HK-2 (cell line): ENCODE results near the gene TOM1L1.
A peak's percentile ranks its signal among the peaks of the same experiment; 100 is the strongest.

Source experiments
- DNase-seq: peaks from one replicate; pipeline ENCODE4 v3.0.0-alpha.2; 2018; ENCODE audit not compliant: unreplicated experiment

The TOM1L1 gene

GRCh38 chr17:54899201-54899600 lies 1.5 kb upstream of the TOM1L1 start:
- no peak for DNase-seq

DNA sequence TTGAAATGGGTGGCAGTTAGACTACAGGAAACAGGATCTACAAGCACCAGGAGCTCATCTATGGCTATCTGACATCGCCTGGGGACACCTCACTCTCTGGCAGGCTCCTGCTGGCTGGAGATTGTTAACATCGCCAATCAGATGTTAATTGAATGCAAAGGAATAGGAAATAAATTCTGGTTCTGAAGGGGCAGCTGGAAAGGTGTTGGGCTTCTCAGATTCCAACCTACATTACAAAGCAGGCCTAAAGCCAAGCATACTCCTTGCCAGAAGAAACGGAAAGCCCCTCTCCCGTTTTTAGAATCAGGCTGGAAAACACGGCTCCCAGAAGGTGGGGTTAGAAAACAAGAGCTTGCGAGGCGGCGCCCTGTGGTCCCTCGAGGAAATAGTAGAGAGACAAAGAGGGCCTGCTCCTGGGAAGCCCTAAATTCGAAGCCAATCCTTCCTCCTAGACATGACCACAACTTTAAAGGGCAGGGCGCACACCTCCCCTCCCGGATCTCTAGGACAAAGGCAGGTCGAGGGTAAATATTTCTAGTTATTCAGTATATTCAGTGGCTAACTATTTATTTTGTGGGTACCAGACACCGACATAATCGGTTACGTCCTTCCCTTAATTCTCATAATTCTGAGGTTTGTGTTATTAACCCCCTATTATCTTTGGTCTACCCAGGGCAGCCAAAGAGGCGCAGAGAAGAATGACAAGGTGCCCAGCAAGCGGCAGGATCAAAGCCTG lies 763 bp upstream of the TOM1L1 start:
- DNase-seq = no peak

- peak; percentile 18 for DNase-seq
These were observed 674 bp downstream of the TOM1L1 start for GRCh38 chr17:54901230-54901822.

DNA sequence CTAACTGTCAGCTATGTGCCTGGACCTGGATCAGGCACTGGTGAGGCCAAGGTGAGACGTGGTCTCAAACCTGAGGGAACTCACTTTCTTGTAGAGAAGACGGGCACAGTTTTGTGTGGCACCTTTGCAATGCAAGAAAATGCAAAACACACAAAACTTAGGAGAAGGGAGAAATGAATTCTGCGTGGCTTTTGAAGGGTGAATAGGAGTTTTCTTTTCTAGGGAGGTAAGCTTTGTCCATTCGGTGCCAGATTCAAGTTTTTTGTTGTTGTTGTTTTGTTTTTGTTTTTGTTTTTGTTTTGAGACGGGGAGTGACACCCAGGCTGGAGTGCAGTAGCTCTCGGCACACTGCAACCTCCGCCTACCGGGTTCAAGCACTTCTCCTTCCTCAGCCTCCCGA lies 1.4 kb downstream of the TOM1L1 start:
- DNase-seq = no peak

DNA sequence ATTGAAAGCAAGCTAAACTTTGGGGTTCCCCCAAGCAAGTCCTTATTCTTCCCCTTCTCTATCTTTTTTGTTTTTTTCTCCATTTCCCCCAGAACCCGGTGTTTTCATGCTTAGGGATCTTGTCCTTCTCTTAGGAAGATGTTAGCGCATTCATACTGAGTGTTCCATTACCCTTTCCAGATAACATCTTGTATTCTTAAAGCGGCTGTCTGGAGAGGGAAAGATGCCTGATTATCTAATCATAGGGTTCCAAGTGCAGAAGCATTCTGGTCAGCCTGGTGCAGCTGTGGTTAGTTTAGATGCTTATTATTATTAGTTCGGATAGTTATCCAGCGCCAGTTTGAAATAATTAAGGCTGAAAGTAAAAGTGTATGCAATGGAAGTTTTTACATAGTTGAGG lies 2.0 kb downstream of the TOM1L1 start:
- no peak for DNase-seq

GRCh38 chr17:54903375-54903774 lies 2.7 kb downstream of the TOM1L1 start:
- DNase-seq = peak; percentile 44

- DNase-seq = no peak
These were observed 6.0 kb downstream of the TOM1L1 start for GRCh38 chr17:54906683-54907082.

GRCh38 chr17:54907376-54907775 lies 6.7 kb downstream of the TOM1L1 start:
- no peak for DNase-seq

- DNase-seq = no peak
These were observed 9.1 kb downstream of the TOM1L1 start for GRCh38 chr17:54909766-54910165.

GRCh38 chr17:54916721-54917120 lies 16.1 kb downstream of the TOM1L1 start:
- no peak for DNase-seq

DNA sequence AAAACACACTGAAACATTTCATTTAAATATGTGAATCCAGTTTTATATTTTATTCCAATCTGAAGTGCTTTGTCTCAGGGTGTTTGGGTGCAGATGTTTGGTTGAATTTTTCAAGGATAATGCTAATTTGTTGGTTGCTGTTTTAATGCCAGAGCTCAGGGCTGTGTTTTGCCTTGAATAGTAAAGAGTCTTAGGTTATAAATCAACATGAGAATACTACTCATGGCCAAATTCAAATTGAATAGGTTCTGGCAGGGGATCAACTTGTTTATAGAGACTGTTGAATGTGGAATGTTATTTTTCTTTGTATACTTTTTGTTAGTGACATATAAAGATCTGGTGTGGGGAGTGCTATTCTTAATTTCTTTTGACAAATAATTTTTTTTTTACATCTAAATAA lies 18.8 kb downstream of the TOM1L1 start:
- no peak for DNase-seq

- DNase-seq = no peak
These were observed 20.2 kb downstream of the TOM1L1 start for GRCh38 chr17:54920819-54921218.

- DNase-seq = no peak
These were observed 23.8 kb downstream of the TOM1L1 start for GRCh38 chr17:54924405-54924804.

DNA sequence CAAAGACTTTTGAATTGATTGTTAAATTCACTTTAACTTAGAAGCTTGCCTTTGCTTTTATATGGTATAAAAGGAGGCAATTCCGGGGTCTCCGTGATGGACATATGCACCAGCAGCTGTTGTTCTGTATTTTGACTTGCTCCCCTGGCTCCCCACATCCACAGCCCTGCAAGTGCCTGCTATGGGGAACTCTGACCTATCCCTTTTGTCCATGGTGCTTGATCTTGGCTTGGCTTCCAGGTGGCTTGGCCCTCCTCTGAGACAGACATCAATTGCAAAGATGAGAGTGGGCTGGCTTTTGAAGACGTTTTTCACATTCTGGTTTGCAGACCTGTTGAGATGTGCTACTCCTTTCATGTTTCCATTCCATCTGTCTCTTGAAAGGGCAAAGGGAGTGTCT lies 26.9 kb downstream of the TOM1L1 start:
- no peak for DNase-seq

DNA sequence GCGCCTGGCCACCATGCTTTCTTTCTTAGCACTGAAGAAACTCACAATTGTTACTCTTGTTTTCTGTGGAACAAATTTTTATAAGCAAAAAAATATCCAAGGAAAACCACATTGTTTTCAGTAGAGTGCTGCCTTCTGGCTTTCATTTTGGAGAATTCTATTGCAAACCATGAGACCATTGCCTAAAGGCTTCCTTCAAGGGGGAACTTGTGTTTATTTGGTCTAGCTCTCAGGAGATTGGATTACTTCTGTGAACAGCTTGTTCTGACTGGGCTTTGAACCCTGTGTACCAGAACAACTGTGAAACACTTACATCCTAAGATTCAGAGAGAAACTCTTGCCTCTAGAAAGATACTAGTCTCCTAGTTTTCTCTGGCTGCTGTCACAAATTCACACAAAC lies 32.1 kb downstream of the TOM1L1 start:
- no peak for DNase-seq

DNA sequence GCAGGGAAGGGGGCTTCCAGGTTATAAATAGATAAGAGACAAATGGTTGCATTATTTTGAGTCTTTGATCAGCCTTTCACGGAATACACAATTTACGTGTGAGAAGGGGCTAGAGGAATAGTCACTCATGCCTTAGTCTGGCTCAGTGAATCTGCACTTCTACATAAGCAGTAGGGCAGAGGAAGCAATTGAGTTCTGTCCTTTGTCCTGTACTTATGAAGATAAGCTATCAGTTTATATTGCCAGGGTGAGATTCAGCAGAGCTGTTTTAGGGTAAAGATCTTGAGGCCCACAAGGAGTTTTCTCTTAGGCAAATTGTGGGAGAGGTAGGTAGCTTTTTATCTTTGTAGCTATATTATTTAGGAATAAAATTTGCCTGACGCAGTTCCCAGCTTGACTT lies 33.3 kb downstream of the TOM1L1 start:
- no peak for DNase-seq

DNA sequence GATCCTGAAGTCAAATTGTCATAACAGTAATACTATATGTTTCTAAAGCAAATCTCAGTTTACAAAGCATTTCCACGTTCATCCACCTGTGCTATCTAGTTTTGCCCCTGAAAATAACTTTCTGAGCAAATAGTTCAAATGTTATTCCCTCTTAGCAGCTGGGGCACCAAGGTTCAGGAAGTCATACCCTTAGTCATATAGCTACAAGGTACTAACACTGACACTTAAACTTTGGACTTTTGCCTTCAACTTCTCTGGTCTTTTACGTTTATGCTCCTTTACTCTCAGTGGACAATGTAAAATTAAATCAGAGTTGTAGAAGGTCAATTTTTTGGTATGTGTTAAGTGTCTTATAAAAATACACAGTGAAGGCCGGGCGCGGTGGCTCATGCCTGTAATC lies 34.8 kb downstream of the TOM1L1 start:
- no peak for DNase-seq

- DNase-seq = no peak
These were observed 36.4 kb downstream of the TOM1L1 start for GRCh38 chr17:54937018-54937417.

GRCh38 chr17:54937426-54937825 lies 36.8 kb downstream of the TOM1L1 start:
- DNase-seq = no peak

DNA sequence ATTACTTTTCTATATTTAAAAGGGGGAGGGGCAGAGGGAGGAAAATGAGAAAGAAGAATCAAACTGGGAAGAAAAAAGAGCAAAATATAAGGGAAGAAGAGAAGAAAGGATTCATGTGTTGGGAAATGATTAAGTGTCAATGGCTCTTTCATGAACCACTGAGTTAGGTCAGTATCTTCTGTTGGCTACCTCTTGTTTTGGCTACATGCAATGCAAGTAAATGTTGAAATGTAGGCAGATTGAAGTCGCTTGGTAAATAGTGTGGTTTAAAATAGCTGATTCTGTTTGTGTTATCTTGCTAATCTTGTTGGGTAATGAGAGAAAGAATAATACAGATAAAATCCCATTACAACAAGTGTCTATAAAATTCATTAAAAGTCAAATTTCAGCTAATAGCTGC lies 40.6 kb downstream of the TOM1L1 start:
- DNase-seq = no peak

DNA sequence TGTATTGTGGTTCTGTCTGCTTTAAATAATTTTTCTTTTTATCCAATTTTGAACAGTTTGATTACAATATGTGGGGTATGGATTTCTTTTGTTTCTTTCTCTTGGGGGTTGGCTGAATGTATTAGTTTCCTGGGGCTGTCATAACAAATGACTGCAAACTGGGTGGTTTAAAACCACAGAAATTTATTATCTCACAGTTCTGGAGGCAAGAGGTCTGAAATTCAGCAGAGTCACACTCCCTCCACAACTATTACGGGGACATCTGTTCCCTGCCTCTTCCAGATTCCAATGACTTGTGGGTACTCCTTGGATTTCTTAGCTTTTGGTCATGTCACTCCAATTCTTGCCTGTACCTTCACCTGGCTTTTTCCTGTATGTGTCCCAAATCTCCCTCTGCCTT lies 44.1 kb downstream of the TOM1L1 start:
- DNase-seq = no peak

- no peak for DNase-seq
These were observed 44.6 kb downstream of the TOM1L1 start for GRCh38 chr17:54945231-54945630.

- DNase-seq = no peak
These were observed 45.0 kb downstream of the TOM1L1 start for GRCh38 chr17:54945671-54946070.

GRCh38 chr17:54947396-54947795 lies 46.7 kb downstream of the TOM1L1 start:
- DNase-seq = no peak
